Smooth muscle cell (in vitro differentiated cells): Measurements from ENCODE around the gene PIEZO1. TPM values are rescaled to one million over a fixed set of nuclear protein-coding genes. Genes with fewer than 3 reads are reported as not detected.
"Not testable (repeated sequence)": the region's sequence is repeated elsewhere in the genome, so short reads cannot be mapped to it uniquely, and the experiment has no call there.

ENCODE experiments used
- DNase-seq: peaks from one replicate; lab custom pipeline; 2025; ENCODE audit not compliant: unreplicated experiment; lab: John Stamatoyannopoulos, UW
- H2AFZ ChIP-seq: fragments of 200-600 bp; sonication (generic); 2 replicates; pipeline ENCODE4 v1.6.0; 2016; ENCODE audit warnings: antibody characterized with exemption, low read depth, mild to moderate bottlenecking
- H3F3A ChIP-seq: fragments of 200-600 bp; sonication (generic); 2 replicates; pipeline ENCODE4 v1.6.0; 2017; ENCODE audit warnings: antibody characterized with exemption, low read depth
- H3K27ac ChIP-seq: fragments of 200-600 bp; sonication (generic); 2 replicates; pipeline ENCODE4 v1.5.1; 2016; ENCODE audit warnings: low read depth, mild to moderate bottlenecking
- H3K27me3 ChIP-seq: fragments of 200-600 bp; sonication (generic); 2 replicates; pipeline ENCODE4 v1.6.1; 2016; ENCODE audit warnings: low read depth, mild to moderate bottlenecking
- H3K36me3 ChIP-seq: fragments of 200-600 bp; sonication (generic); 2 replicates; pipeline ENCODE4 v1.5.1; 2016; ENCODE audit warnings: low read depth
- H3K4me1 ChIP-seq: fragments of 200-600 bp; sonication (generic); 2 replicates; pipeline ENCODE4 v1.5.1; 2016; ENCODE audit warnings: low read depth
- H3K4me2 ChIP-seq: fragments of 200-600 bp; sonication (generic); 2 replicates; pipeline ENCODE4 v1.6.0; 2016; ENCODE audit warnings: mild to moderate bottlenecking
- H3K4me3 ChIP-seq: fragments of 200-600 bp; sonication (generic); 2 replicates; pipeline ENCODE4 v1.5.1; 2016; ENCODE audit warnings: mild to moderate bottlenecking
- H3K79me2 ChIP-seq: fragments of 200-600 bp; sonication (generic); 2 replicates; pipeline ENCODE4 v1.6.0; 2016; ENCODE audit warnings: low read depth, mild to moderate bottlenecking
- H3K9ac ChIP-seq: fragments of 200-600 bp; sonication (generic); 2 replicates; pipeline ENCODE4 v1.6.0; 2016; ENCODE audit warnings: low read depth
- H3K9me3 ChIP-seq: fragments of 200-600 bp; sonication (generic); replicated peaks from 2 replicates; pipeline ENCODE4 v1.5.1; 2016; ENCODE audit warnings: low read depth
- H4K20me1 ChIP-seq: fragments of 200-600 bp; sonication (generic); 2 replicates; pipeline ENCODE4 v1.6.0; 2016; ENCODE audit warnings: low read depth
- WGBS: methylation state at CpG from one replicate; pipeline ENCODE4 v1.1.7; 2016; ENCODE audit warnings: low lambda C conversion rate; 5-methylcytosine and 5-hydroxymethylcytosine counted together
- polyA plus RNA-seq: library from polyadenylated mRNA; unstranded; fragments of >200 nt; fragmentation: Nextera tagmentation; extraction: Ambion mirVana; gene quantifications from 2 replicates; pipeline ENCODE4 v1.2.1, GENCODE V29; 2016
- total RNA-seq: library from RNA; depleted of rRNA; stranded (reverse); fragments of >200 nt; gene quantifications from 2 replicates; pipeline ENCODE4 v1.2.3, GENCODE V29; 2014
- TF ChIP-seq, protein P1 (sequence below): fragments of 200-600 bp; sonication (generic); IDR thresholded peaks from 2 replicates; pipeline ENCODE4 v1.5.1; 2017; ENCODE audit warnings: borderline replicate concordance, mild to moderate bottlenecking, antibody characterized with exemption; ENCODE audit not compliant: insufficient read depth, poor library complexity, severe bottlenecking

PIEZO1 gene
- total and polyA plus RNA-seq, 2 experiments from 2014 or later = 62.1 to 70.9 TPM

- no peak for DNase-seq
- no peak overlapping the region for H3K9ac ChIP-seq
- no peaks in the 10 kb centered on the region for H3K4me1 ChIP-seq
- no peak overlapping the region for H2AFZ ChIP-seq
- no peak overlapping the region for H3K27ac ChIP-seq
- no peaks in the 10 kb centered on the region for H3K9me3 ChIP-seq
- TF ChIP-seq, protein P1, sequence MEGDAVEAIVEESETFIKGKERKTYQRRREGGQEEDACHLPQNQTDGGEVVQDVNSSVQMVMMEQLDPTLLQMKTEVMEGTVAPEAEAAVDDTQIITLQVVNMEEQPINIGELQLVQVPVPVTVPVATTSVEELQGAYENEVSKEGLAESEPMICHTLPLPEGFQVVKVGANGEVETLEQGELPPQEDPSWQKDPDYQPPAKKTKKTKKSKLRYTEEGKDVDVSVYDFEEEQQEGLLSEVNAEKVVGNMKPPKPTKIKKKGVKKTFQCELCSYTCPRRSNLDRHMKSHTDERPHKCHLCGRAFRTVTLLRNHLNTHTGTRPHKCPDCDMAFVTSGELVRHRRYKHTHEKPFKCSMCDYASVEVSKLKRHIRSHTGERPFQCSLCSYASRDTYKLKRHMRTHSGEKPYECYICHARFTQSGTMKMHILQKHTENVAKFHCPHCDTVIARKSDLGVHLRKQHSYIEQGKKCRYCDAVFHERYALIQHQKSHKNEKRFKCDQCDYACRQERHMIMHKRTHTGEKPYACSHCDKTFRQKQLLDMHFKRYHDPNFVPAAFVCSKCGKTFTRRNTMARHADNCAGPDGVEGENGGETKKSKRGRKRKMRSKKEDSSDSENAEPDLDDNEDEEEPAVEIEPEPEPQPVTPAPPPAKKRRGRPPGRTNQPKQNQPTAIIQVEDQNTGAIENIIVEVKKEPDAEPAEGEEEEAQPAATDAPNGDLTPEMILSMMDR = no peak
- no peaks in the 10 kb centered on the region for H4K20me1 ChIP-seq
- no peak overlapping the region for H3K4me2 ChIP-seq
- H3K36me3 ChIP-seq = no peaks in the 10 kb centered on the region
- H3K79me2 ChIP-seq = no peaks in the 10 kb centered on the region
- H3K4me3 ChIP-seq = no peak overlapping the region
- H3F3A ChIP-seq = no peaks in the 10 kb centered on the region
- H3K27me3 ChIP-seq = no peaks in the 10 kb centered on the region
- 95% methylated on average over 33 of the region's 33 CpGs for WGBS
Observed at GRCh38 chr16:88824256-88825077, 39.4 kb upstream of the PIEZO1 start.

GRCh38 chr16:88823646-88824045 is 38.6 kb upstream of the PIEZO1 start:
- not testable (repeated sequence) for H3K9ac ChIP-seq, H4K20me1 ChIP-seq, H2AFZ ChIP-seq, H3K79me2 ChIP-seq, H3F3A ChIP-seq, H3K36me3 ChIP-seq, H3K9me3 ChIP-seq, H3K4me3 ChIP-seq, DNase-seq, H3K27me3 ChIP-seq, H3K27ac ChIP-seq, H3K4me2 ChIP-seq, H3K4me1 ChIP-seq
- 98% methylated on average over 15 of the region's 31 CpGs for WGBS

- no peaks in the 10 kb centered on the region for H3K27me3 ChIP-seq
- WGBS = 97% methylated on average over 23 of the region's 24 CpGs
- H3K9ac ChIP-seq = no peak overlapping the region
- H3K4me3 ChIP-seq = no peak overlapping the region
- H3F3A ChIP-seq = no peaks in the 10 kb centered on the region
- no peaks in the 10 kb centered on the region for H3K79me2 ChIP-seq
- H3K4me1 ChIP-seq = no peaks in the 10 kb centered on the region
- no peaks in the 10 kb centered on the region for H3K9me3 ChIP-seq
- H4K20me1 ChIP-seq = no peaks in the 10 kb centered on the region
- H3K4me2 ChIP-seq = no peak overlapping the region
- TF ChIP-seq, protein P1 = no peak
- no peak overlapping the region for H2AFZ ChIP-seq
- no peak overlapping the region for H3K27ac ChIP-seq
- DNase-seq = no peak
- no peaks in the 10 kb centered on the region for H3K36me3 ChIP-seq
Observed at GRCh38 chr16:88822281-88823040, 37.4 kb upstream of the PIEZO1 start.

DNA sequence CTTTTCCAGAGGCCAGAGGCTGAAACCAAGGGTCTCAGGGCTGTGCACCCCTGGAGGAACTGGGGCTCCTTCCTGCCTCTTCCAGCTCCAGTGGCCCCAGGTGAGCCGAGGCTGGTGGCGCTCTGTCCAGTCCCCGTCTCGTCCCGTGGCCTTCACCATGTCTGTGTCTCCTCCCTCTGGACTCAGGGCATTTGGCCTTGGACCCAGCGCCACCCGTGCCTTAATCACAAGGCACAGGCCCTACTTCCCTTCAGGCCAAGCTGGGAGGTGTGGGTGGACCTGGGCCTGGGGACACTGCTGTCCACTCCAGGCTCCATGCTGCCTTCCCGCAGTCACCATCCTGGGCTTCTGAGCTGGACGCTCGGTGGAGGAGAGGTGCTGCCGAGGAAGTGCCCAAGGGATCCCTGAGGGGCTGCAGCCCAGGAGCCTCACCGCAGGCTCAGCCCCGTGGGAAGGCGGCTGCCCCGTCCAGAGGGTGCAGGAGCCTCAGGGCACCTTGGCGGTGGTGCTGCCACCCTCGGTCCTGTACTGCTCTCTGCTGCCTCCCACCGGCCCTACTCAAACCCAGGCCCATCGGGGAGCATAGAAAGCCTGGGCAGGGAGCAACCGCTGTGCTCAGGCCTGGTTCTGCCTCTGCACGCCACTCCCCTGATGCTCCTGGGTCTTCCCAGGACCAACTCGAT is 36.3 kb upstream of the PIEZO1 start:
- Histone ChIP-seq H3K27me3 (no peaks in the 10 kb centered on the region), H3K27ac (no peak overlapping the region), H3F3A (no peaks in the 10 kb centered on the region), H3K9me3 (no peaks in the 10 kb centered on the region), H3K4me2 (no peak overlapping the region), H3K9ac (no peak overlapping the region), H4K20me1 (no peaks in the 10 kb centered on the region), H3K4me1 (no peaks in the 10 kb centered on the region), H2AFZ (no peak overlapping the region), H3K79me2 (no peaks in the 10 kb centered on the region), H3K4me3 (no peak overlapping the region), H3K36me3 (no peaks in the 10 kb centered on the region)
- WGBS = 93% methylated on average over 22 of the region's 22 CpGs
- DNase-seq = no peak
- TF ChIP-seq, protein P1 = no peak
